Psoas muscle (tissue), 8 donors: Measurements from ENCODE around the gene MYEOV. TPM values are rescaled to one million over a fixed set of nuclear protein-coding genes. Genes with fewer than 3 reads are reported as not detected.

ENCODE experiments used
- ATAC-seq, 4 donors: fragments of 200-7000 bp; cut with Tn5 transposase; one replicate each; pipeline ENCODE4 v1.9.1; 2020; ENCODE audit warnings: moderate library complexity in 3 of 4, mild to moderate bottlenecking in 2 of 4
- DNase-seq, 2 donors: peaks; one replicate each; pipeline ENCODE4 v3.0.0-alpha.2; 2020
- H3K27ac ChIP-seq: fragments of 200-600 bp; one replicate; pipeline ENCODE4 v1.8.0; 2022
- H3K27me3 ChIP-seq, 3 donors: fragments of 200-600 bp in 1 of 3; one replicate each; pipeline versions ENCODE4 v1.6.1 to v1.8.0; 2013 to 2022; ENCODE audit warnings: low read length in 2 of 3, mild to moderate bottlenecking in 2 of 3, moderate library complexity in 1 of 3; ENCODE audit not compliant: insufficient read depth in 3 of 3
- H3K36me3 ChIP-seq, 2 donors: fragments of 200-600 bp in 1 of 2; one replicate each; pipeline versions ENCODE4 v1.6.1 to v1.8.0; 2013 to 2022; ENCODE audit warnings: low read depth in 1 of 2, mild to moderate bottlenecking in 1 of 2, moderate library complexity in 1 of 2; ENCODE audit not compliant: insufficient read depth in 1 of 2
- H3K4me1 ChIP-seq: fragments of 200-600 bp; one replicate; pipeline ENCODE4 v1.8.0; 2022
- H3K4me3 ChIP-seq: fragments of 200-600 bp; one replicate; pipeline ENCODE4 v1.8.0; 2022; ENCODE audit warnings: mild to moderate bottlenecking
- H3K9me3 ChIP-seq: fragments of 200-600 bp; one replicate; pipeline ENCODE4 v1.8.0; 2022
- CTCF ChIP-seq: fragments of 200-600 bp; IDR thresholded peaks from one replicate; pipeline ENCODE4 v1.8.0; 2022; ENCODE audit warnings: antibody characterized with exemption
- WGBS, 3 donors: extraction: QIAGEN DNeasy Blood & Tissue Kit; methylation state at CpG; one replicate each; pipeline versions ENCODE4 v1.1.6 to v1.1.7; 2013; 5-methylcytosine and 5-hydroxymethylcytosine counted together
- intact Hi-C, 2 donors: fragments of 100-400 bp; cut with DNase I; formaldehyde crosslinking; loops; one replicate each; pipeline versions ENCODE4 v1.11.0 to v1.14.2; 2022
- polyA plus RNA-seq, 3 donors: library from polyadenylated mRNA; stranded (reverse); fragments of 200-250 nt; gene quantifications; one replicate each; pipeline ENCODE4 v1.2.3, GENCODE V29; 2013
- total RNA-seq, 4 donors: library from RNA; stranded (reverse); fragmentation: NEBNext Ultra II Directional in 2 of 4; extraction: Animal tissue kit (Norgen Biotek cat#: 25700) in 2 of 4; gene quantifications; one replicate each; pipeline versions ENCODE4 v1.2.1 to v1.2.4, GENCODE V29; 2021 to 2023
- donor health status: healthy with polysubstance abuse.
- donor health status: DM: no; HTN: no; CAD: no; lungs with moderate emphysema.
- donor health status: Bipolar disorder and iron deficiency.
- donor health status: healthy.
- donor health status: DM: yes; HTN: yes; CAD: no.
- donor health status: DM: no; HTN: no; CAD: no.
- donor health status: DM: no; HTN: no; CAD: no.
- donor health status: DM: yes; HTN: yes; CAD: no.

MYEOV gene
- total and polyA plus RNA-seq, 7 donors: 0.09 to 0.27 (median 0.14) TPM; not detected in 3

- no peak for DNase-seq
- intact Hi-C loops: no loop called here
- H3K27ac ChIP-seq: no peak overlapping the region
- 65 to 69% (median 65%) methylated on average over 7 to 8 of the region's 8 CpGs for WGBS, 3 donors
- no peak overlapping the region for H3K4me3 ChIP-seq
- H3K9me3 ChIP-seq: no peaks in the 10 kb centered on the region
- peaks cover 0 to 6% (median 2%) of the 10 kb centered on the region in 3 donors for H3K27me3 ChIP-seq
- no peak for TF ChIP-seq CTCF
- ATAC-seq: no peak
- H3K36me3 ChIP-seq: no peaks in the 10 kb centered on the region
- H3K4me1 ChIP-seq: no peaks in the 10 kb centered on the region
Measured at GRCh38 chr11:69262918-69263735, 30.8 kb upstream of the MYEOV start.

DNA sequence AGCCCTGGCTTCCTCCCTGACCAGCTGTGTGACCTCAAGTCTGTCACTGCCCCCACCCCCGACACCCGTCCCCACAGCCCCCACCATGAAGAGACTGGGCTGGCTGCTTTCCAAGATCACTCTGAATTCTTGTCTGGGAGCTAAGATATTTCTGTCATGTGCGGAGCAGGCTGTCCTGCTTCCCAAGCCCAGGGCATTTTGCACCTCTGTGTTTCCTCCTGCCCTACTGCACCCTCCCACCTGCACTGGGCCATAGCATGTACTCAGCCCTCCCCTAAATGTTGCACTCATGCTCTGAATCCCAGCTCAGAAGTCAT lies 30.3 kb upstream of the MYEOV start:
- WGBS, 3 donors: 40 to 42% (median 42%) methylated on average over 3 of the region's 3 CpGs

GRCh38 chr11:69264486-69264885 lies 29.5 kb upstream of the MYEOV start:
- DNase-seq: no peak
- Histone ChIP-seq H3K27me3 (peaks cover 0 to 6% (median 2%) of the 10 kb centered on the region in 3 donors), H3K36me3 (no peaks in the 10 kb centered on the region), H3K27ac (no peak overlapping the region), H3K9me3 (no peaks in the 10 kb centered on the region), H3K4me1 (no peaks in the 10 kb centered on the region), H3K4me3 (no peak overlapping the region)
- intact Hi-C loops: no loop called here
- no peak for ATAC-seq
- WGBS, 3 donors: 82 to 91% (median 90%) methylated on average over 4 of the region's 4 CpGs
- TF ChIP-seq CTCF: no peak

More for the DNA sequence above, 30.3 kb upstream of the MYEOV start:
- ATAC-seq: no peak
- no peaks in the 10 kb centered on the region for H3K9me3 ChIP-seq
- peaks cover 0 to 6% (median 2%) of the 10 kb centered on the region in 3 donors for H3K27me3 ChIP-seq
- no peak overlapping the region for H3K4me3 ChIP-seq
- TF ChIP-seq CTCF: no peak
- H3K27ac ChIP-seq: no peak overlapping the region
- H3K4me1 ChIP-seq: no peaks in the 10 kb centered on the region
- intact Hi-C loops: no loop called here
- no peak for DNase-seq
- H3K36me3 ChIP-seq: no peaks in the 10 kb centered on the region

GRCh38 chr11:69265210-69265609 lies 28.7 kb upstream of the MYEOV start:
- WGBS, 3 donors: 80 to 89% (median 83%) methylated on average over 6 of the region's 6 CpGs
- no peak for TF ChIP-seq CTCF
- ATAC-seq: no peak
- no peaks in the 10 kb centered on the region for H3K36me3 ChIP-seq
- H3K4me3 ChIP-seq: no peak overlapping the region
- no peak for DNase-seq
- intact Hi-C loops: no loop called here
- no peak overlapping the region for H3K27ac ChIP-seq
- no peaks in the 10 kb centered on the region for H3K4me1 ChIP-seq
- H3K27me3 ChIP-seq: peaks cover 0 to 6% (median 2%) of the 10 kb centered on the region in 3 donors
- no peaks in the 10 kb centered on the region for H3K9me3 ChIP-seq
